HG02623 (cell line): ENCODE results near the gene DOCK4.

Source experiments
- ATAC-seq: cut with Tn5 transposase; IDR thresholded peaks from one replicate; pipeline ENCODE4 v1.9.1; 2021; ENCODE audit warnings: moderate library complexity; ENCODE audit not compliant: unreplicated experiment

DOCK4 gene

DNA sequence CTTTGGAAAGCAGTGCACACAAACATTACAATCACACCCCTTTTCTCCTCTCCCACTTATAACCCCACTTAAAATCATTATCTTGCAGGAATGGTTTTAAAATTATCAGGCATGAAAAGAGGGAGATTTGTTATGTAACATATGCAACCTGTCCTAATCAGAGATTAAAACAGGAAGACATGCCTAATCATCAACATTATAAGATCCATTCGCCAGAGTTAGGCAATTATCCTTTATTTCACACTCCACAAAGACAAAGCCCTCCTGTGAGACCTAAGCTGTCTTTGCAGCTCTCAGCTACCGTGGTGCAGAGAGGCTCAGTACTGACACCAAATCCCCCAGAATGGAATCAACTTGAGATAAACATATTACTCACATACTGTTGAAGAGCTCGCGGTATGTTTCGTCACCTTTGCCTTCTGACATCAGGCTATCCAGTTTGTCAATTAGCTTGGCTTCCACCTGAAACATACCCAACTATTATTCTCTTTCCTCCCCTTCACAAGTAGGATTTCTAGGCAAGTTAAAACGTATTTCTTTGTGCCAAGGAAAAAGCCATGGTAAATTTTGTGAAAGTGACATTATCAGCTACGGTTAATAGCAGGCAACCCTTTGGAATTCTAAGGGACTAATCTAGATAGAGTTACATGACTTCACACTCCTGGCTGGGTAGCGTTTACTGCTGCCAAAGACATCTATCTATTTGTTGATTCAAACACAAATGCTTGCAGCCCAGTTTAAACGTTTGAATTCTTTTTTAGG, 417.7 kb downstream of the DOCK4 start:
- no peak for ATAC-seq

DNA sequence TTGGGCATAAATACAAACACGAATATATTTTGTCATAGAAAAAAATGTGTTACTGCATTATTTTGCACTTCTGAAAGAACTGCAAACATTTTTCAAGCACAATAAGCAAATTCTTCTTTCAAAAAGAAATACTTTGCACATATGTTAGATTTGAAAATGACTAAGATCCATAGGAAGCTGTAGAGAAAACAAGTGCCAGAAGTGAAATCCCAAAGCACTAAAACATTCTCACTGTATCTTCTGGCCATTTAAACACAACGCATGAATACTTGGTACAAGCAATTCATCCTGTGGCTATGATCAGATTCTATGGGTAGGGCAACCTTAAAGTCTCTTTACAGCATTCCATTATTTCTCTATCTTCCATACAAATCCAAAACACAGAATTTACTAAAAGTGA, 418.5 kb downstream of the DOCK4 start:
- no peak for ATAC-seq

DNA sequence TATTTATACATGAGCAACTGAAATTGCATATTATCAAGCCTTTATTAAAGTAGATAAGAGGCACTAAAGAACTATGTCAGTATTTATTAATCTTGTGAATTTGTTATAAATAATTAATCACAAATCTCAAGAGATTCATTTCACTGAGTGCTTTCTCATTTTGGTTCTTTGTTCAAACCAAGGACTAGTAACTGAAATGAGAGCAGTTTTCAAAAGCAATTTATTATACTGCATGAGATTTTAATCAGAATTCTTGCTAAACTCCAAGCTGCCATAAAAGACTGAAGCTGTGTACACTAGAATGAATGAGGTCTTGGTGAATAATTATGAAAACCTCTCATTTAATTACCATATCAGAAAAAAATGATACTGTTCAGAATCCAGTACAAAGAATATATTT, 419.1 kb downstream of the DOCK4 start:
- ATAC-seq = no peak

DNA sequence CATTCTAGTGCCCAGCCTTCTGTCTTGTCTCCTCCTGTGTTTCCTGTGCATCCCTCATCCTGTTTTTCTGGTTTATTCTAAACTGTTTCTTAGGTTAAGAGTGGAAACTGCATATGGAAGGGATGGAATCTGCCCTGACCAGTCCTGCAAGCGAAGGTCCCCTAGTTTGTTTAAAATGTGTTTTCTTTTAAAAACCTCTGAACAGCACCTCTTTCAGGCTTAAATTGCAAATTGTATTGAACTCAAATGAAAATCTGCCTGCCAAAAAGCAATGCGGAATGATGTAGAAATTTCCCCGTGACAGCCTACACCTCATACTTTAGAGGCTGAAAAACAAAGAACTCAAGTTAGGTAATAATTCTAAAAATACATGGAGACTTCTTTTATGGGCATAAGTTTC, 421.1 kb downstream of the DOCK4 start:
- no peak for ATAC-seq

DNA sequence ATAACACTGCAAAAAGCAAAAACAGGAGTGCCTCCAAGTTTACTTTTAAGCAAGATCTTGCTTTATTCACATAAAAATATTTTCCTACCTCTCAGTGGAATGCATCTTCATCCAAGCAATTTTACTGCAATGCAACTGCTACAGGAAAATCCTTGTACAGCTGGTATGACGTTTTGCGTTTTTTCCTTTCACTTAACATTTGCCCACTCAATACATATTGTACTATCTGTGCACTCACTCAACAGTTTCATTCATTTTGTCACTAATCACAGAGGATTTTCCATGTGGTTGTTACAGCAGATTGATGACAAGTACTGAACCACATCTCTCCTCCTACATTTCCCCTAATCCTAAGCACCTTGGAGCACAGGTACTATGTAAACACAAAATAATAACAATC, 421.9 kb downstream of the DOCK4 start:
- ATAC-seq = no peak

DNA sequence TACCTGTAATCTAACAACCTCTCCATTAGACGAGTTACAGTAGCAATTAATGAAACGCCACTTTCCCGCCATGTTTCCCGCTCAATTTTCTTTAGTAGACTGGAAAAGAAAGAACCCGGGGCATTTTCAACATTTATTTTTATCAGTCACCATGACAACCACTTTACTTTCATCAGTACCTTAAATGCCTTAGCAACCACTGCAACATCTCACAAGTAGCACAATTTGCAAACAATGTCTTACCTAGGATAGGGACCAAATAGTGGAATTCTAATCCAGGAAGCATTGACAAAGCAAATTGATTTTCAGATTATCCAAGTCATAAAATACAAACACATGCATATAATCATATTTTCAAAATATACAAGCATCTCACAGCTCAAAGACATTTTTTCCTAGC, 422.3 kb downstream of the DOCK4 start:
- ATAC-seq = no peak

DNA sequence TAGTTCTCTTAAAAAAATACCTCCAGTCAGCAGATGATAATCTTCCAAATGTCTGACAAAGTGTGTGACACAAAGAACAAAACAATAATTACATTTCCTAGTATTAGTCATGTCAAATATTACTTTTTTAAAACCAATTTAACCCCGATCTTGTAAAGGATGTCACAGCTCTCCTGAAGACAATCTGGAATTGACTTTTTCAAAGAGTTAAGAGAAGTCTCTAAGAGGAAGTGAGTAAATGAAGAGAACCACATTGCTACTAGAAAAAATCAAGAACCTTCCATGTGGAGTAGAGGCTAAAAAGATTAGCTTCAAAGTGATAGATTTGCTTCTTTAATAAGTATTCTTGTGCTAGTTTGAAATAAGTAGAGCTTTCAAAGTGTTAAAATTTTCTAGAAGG, 425.7 kb downstream of the DOCK4 start:
- no peak for ATAC-seq

DNA sequence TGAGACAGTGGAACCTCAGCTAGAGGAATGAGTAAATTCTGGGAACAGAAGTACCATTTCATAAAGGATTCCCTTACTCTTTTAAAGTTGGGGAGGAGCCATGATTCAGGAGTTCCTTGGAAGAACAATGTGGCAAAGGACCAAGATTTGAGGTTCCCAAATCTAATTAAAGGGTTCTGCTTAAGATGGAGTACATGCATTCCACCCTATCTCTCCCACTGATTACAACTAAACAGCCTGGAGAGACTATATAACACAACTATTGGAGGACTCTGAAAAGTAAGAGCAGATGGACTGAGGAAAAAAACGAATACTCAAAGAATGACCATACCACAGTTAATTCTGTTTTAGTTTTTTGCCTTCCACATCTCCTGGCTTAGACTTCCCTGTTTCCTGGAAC, 431.0 kb downstream of the DOCK4 start:
- no peak for ATAC-seq

DNA sequence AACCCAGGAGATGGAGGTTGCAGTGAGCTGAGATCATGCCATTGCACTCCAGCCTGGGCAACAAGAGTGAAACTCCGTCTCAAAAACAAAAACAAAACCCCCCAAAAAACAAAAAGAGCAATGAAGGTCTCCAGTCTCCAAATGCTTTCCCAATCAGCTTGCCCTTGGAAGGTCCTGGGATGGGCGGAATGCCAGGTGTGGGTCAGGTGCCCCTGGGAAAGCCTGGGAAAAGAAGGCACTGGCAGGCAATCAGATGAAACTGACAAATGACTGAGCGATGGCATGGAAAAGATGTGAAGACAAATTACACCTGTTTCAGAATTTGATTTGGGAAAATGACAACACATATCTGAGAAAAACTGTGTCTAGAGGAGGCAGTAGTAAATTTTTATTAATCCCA, 433.5 kb downstream of the DOCK4 start:
- ATAC-seq = no peak

DNA sequence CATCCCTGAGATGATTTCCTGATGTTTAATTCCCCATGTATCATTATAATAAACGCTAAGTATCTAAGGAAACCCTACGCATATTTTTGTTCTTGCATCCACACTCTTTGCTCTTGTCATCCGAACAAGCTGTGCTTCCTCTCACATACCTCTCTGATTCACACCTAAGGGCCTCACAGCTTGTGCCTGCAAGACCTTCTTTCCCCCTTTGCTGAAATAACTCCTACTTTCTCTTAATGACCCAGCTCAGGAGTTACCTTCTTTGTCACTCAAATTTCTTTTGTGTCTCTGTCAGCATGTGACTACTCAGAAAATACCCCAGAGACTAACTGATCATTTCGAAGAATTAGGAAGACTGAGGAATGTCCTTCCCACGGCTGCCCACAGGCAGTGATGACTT, 434.6 kb downstream of the DOCK4 start:
- ATAC-seq = no peak

DNA sequence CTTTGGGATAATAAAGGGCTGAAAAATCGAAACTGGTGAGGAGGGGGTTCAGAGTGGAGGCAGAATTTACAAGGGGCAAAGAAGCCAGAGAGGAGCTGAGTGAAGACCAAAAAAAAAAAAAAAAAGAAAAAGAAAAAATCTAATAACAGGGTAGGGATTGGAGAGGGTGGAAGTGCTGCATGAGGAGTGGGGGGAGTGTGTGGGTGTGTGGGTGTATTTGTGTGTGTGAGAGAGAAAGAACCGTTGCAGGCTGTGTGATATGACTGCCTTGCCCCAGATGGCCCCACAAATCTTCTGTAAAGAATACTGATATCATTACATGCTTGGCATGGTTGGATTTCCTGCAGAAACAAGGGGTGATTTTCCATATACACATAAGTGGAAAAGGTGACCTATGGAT, 436.1 kb downstream of the DOCK4 start:
- no peak for ATAC-seq

DNA sequence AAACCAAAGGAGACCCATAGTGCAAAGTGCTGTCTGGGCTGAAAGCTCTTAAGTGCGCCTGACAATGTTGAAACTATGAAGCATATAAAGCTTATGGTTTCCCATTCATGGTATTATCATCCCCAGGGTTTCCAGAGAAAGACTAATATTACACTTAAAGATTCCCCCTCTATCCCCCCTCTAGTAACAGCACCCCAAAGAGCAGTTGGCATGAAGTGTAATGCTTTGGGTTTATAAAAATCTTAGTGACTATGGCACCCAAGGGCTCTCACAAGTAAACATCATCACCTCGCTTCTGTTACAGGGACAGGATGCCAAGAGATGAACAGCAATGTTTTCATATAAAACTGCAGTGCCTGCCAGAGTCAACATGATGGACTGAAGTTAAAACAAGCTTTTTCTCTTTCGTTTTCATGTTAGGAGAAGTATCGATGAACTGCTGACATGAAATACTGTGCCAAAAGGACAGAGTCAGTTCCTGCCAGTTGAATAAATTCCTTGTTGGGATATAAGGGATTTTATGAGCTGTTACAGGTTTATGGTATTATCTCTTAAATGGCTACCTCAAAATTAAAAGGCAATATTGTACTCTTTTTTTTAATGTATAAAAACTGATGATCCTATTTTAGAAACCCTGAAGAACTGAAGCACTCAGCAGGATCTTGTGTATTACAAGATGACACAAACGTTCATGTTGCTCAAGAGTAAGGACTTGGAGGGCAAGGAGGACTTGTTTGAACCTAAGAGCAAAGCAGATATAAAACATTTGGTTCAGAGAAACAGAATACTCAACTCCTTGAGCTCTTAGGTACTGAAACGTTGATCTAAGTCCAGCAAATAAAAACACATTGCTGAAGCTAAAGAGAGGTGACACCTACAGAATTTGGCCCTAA, 440.2 kb downstream of the DOCK4 start:
- ATAC-seq = no peak

DNA sequence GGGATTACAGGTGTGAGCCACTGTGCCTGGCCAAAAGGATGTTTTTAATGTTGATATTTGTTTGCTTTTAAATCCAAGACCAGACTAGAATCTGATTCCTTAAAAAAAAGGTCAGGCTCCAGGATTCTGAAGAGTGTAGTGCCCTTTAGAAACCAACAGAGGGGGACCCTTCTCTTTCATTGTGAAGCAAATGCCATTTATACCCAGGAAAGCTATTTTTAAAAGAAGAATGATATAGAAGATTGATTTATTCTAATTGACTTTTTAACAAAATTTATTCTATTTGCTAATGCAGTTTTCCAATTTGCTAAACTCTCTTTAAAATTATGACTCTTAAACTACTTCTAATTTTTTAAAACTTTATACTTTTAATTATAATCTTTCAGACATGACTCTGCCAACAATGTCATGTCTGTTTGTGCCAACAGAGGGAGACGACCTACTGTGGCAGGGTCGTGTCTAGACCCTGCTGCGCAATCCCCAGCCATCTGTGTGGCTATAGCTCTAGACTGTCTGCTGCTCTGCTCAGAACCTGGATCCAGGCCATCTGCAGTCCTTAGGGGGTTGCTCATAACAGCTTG, 442.9 kb downstream of the DOCK4 start:
- no peak for ATAC-seq

DNA sequence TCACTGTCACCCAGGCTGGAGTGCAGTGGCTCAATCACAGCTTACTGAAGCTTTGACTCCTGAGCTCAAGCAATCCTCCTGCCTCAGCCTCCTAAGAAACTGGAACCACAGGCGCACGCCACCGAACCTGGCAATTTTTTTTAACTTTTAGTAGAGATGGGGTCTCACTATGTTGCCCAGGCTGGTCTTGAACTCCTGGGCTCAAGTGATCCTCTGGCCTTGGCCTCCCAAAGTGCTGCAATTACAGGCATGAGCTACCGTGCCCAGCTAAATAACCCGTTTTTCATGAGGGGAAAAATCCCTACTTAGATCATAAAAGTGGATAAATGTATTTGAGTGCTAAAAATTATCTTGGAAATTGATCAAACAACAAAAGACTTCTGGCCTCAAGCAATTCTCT, 443.4 kb downstream of the DOCK4 start:
- no peak for ATAC-seq

DNA sequence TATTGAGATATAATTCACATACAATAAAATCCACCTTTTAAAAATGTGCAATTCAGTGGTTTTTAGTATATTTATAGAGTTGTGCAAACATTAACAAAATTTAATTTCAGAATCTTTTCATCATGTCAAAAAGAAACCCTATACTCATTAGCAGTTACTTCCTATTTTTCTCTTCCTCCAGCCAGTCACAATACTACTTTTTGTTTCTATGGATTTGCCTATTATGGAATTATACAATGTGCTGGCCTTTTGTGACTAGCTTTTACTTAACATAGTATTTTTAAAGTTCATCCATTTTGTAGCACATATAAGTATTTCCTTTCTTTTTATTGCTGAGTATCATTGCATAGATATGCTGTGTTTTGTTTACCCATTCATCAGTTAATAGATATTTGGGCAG, 444.0 kb downstream of the DOCK4 start:
- ATAC-seq = no peak

DNA sequence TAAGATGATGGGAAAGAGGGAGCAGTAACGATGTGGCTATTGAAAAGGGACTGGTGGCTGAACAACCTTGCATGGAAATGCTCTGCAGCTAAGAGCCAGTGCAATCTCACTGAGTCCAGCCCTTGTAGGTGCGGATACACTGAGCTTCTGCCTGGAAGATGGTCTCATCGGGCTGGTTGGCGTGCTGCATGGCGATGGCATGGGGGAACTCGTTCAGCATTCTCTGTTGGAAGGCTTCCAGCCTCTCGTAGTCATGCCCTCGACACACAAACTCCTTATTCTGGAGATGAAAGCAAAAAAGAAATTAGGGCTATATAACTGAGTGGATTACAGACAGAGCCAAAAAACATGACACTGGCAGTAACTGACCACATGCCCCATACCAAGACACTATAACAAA, 446.2 kb downstream of the DOCK4 start:
- no peak for ATAC-seq

DNA sequence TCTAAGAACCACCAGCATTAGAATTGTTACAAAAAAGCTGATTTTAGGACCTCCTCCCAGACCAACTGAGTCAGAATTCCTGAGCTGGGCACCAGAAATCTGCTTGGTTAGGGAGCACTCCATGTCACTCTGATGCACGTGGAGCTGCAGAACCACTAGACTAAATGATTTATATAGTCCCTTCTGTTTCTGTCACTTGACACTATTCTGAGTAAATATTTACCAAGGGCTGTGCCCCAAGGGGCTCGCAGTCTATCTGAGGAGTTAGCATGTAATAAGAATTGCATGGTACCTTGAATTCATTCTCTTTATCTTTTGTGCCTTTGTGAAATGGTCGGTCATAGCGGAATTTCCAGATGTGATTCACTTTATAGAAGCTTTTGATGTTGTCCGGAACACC, 447.9 kb downstream of the DOCK4 start:
- no peak for ATAC-seq

DNA sequence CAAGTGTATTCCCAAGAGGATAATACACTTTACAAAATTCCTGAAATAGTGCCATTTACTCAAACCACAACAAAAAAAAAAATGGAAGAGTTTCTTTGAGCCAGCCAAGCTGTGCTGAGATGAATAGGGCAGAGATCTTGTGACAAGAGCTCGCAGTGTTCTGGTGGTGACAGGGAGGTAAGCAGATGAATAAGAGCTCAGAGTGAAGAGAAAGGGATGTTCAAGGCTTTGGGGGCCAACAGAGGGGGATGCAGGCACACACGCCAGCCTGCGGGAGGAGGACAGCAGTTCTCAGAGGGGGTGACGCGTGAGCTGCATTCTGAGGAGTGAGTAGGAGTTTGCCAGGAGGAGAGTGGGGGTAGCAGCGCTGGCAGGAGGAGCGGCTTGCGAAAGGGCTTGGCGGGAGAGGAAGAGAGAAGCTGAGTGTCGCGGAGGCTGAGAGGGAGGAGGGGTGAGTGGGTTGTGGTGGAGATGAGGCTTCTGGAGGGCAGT, 449.5 kb downstream of the DOCK4 start:
- no peak for ATAC-seq

DNA sequence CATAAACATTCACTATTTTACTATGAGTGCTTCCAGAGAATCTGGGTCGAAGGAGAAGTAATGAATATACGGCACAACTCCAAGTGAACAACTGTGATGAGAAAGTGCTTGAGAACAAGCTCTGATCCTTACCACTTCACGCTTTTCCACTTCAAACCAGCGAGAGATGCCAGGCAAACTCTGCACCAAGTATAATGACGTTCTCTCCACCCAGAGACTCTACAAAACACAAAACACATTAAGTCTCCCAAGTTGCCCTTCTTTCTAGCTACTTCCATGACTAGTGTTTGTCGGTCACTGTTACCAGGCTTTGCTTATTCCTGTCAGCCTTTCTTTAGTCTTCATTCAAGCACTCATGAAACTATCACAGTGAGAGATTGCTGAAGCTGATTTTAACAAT, 450.8 kb downstream of the DOCK4 start:
- ATAC-seq = no peak

DNA sequence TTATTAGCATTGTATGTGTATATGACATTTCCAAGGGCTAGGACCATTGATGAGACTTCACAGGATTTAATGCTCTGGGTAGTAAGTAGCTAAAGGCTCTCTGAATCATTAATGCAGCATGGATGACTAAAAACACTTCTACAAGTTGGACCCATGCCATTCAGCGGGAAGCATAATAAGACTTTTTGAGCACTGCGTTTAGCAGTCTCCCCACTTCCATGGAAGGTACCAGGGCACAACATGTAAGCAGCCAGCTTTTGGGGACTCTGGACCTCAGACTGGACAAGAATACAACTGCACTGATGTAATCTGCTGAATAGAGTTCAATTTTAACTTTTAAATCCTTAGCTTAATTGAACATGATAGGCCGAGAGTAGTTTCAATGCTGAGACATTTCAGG, 452.2 kb downstream of the DOCK4 start:
- no peak for ATAC-seq

DNA sequence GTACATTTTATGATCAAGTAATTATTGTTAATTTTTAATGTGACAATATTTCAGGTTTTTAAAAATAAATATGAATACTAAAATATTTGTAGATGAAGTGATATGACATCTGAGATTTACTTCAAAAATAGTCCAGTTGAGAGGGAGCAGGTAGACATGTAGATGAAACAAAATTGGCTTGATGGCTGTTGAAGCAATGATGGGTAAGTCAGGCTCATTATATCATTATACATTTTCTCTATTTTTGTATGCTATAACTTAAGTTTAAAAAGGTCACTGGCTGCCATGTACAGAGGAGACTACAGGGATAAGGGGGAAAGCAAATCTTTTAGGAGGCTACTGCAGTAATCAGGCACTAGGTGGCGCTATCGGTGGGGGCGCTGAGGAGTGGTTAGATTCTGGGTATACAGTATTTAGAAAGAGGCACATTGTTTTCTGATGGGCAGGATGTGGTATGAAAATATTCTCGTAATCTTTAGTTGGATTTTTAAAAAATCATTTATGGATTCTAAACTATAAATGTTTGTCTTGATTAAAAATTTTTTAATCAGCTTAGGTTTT, 454.1 kb downstream of the DOCK4 start:
- ATAC-seq = peak; percentile 96

DNA sequence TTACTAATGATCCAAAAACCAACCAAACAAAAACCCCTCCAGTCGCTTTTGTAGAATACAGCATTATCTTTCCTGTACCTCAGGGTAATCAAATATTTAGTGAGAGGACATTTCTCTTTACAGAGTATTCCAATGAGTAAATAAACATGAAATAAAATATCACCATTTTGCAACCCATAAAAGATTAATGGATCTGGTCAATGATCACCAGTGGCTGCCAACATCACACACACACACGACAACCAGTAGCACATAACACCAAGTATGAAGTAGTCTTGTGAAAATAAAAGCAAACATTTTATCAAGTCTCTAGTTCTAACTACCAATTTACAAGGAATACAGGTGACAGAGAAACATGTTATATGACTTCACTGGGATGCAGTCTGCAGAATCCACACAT, 455.3 kb downstream of the DOCK4 start:
- no peak for ATAC-seq
